Astrocyte of the spinal cord (primary cell): ENCODE measurements around the gene PDLIM5.
A peak's percentile ranks its signal among the peaks of the same experiment; 100 is the strongest.

Experiments
- DNase-seq: peaks from one replicate; pipeline ENCODE4 v3.0.0; 2011; ENCODE audit warnings: low read depth, low spot score
- H3K4me3 ChIP-seq: 2 replicates; pipeline ENCODE4 v1.5.1; 2011; ENCODE audit warnings: low read depth, mild to moderate bottlenecking, low read length, moderate library complexity
- CTCF ChIP-seq: IDR thresholded peaks from 2 replicates; pipeline ENCODE4 v1.5.1; 2012; ENCODE audit warnings: low read depth, mild to moderate bottlenecking, low read length, inconsistent platforms
- in situ Hi-C: cut with HindIII; loops from 2 replicates; pipeline ENCODE4 v1.10.0; 2017; ENCODE audit warnings: low sequenced_read_pairs

Gene PDLIM5

GRCh38 chr4:94561249-94562024 is 109.7 kb downstream of the PDLIM5 start:
- in situ Hi-C loops = no loop called here
- peak; percentile 85 for DNase-seq
- no peak for TF ChIP-seq CTCF
- H3K4me3 ChIP-seq = no peak overlapping the region

GRCh38 chr4:94562285-94562684 is 110.5 kb downstream of the PDLIM5 start:
- TF ChIP-seq CTCF = no peak
- no peak for DNase-seq
- in situ Hi-C loops = no loop called here
- H3K4me3 ChIP-seq = no peak overlapping the region

- DNase-seq = no peak
- no peak for TF ChIP-seq CTCF
- in situ Hi-C loops = no loop called here
- H3K4me3 ChIP-seq = no peak overlapping the region
These were observed 112.5 kb downstream of the PDLIM5 start for GRCh38 chr4:94564252-94564651.

- in situ Hi-C loops = no loop called here
- no peak for TF ChIP-seq CTCF
- DNase-seq = no peak
- H3K4me3 ChIP-seq = no peak overlapping the region
These were observed 114.7 kb downstream of the PDLIM5 start for GRCh38 chr4:94566420-94566819.

GRCh38 chr4:94567811-94568210 is 116.1 kb downstream of the PDLIM5 start:
- H3K4me3 ChIP-seq = no peak overlapping the region
- no peak for DNase-seq
- no peak for TF ChIP-seq CTCF
- in situ Hi-C loops = no loop called here

GRCh38 chr4:94570558-94570957 is 118.8 kb downstream of the PDLIM5 start:
- TF ChIP-seq CTCF = no peak
- in situ Hi-C loops = no loop called here
- H3K4me3 ChIP-seq = no peak overlapping the region
- no peak for DNase-seq
